ENCODE results near the gene CAST.
A peak's percentile ranks its signal among the peaks of the same experiment; 100 is the strongest.

Gene CAST

DNA sequence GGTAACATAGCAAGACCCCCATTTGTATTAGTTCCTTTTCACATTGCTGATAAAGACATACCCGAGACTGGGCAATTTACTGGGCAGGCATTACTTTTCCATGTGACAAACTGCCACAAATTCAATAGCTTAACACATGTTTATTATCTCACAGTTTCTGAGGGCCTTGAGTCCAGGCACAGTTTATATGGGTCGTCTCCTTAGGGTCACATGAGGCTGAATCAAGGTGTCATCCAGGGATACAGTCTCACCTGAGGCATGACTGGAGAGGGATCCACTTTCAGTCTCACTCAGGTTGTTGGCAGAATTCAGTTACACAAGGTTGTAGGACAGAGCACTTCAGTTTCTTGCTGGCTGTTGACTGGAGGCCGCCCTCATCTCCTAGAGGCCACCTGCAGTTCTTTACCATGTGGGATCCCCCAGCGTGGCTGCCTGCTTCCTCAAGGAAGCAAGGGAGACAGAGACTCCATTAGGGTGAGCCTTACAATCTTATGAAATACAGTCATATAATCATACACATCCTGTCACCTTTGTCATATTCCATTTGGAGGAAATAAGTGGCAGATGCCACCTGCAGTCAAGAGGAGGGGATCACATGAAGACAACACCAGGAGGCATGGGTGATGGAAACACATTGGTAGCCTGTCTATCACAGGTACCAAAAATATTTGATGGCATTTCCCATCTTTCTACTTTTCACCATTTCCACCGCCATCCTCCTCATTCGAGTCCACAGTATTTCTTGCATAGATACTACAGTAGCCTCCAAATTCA is 160.7 kb downstream of the CAST start:
- Mint-ChIP-seq H3K4me3 (no peak overlapping the region), H3K27me3 (peaks cover 4% of the 10 kb centered on the region), H3K9me3 (no peaks in the 10 kb centered on the region), H3K36me3 (ENCODE audit: low read depth) (no peaks in the 10 kb centered on the region), H3K27ac (no peak overlapping the region), H3K4me1 (peaks cover 53% of the 10 kb centered on the region)
- DNase-seq: no peak
- ATAC-seq: no peak

DNA sequence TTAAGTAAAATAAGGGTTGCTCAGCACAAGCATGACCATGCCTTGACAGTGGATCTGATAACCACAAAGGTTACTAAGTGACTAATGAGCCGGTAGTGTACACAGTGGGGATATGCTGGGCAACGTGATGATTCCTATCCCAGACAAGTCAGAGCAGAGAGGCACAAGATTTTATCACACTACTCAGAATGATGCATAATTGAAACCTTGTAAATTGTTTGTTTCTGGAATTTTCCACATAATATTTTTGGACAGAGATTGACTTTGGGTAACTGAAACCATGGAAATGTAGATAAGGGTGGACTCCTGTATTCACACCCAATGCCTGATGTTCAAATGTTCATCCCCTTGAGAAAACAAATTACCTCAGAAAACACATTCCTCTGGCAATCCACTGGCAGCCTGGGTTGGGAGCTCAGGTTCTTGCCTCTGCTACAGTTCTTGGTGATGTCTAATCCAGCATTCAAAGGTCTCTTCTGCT is 161.8 kb downstream of the CAST start:
- peaks cover 46% of the 10 kb centered on the region for H3K4me1 Mint-ChIP-seq
- no peak for DNase-seq
- peak; percentile 100 for ATAC-seq
- H3K27ac Mint-ChIP-seq: no peak overlapping the region
- no peak overlapping the region for H3K4me3 Mint-ChIP-seq
- no peaks in the 10 kb centered on the region for H3K9me3 Mint-ChIP-seq
- H3K27me3 Mint-ChIP-seq: peaks cover 4% of the 10 kb centered on the region
- no peaks in the 10 kb centered on the region for H3K36me3 Mint-ChIP-seq (ENCODE audit: low read depth)

Measured in activated naive CD8-positive, alpha-beta T cell treated with anti-CD3 and anti-CD28 coated beads, Interleukin-2, amount 50 U/mL, for 24 hours (primary cell).